ENCODE measurements around the gene NLGN1. TPM values are rescaled to one million over a fixed set of nuclear protein-coding genes. Genes with fewer than 3 reads are reported as not detected.

Gene NLGN1
- total and polyA plus RNA-seq, 9 of the 15 experiments (the other 6 are each of a cell fraction or from before 2014, with no cell fraction given), result under 0.01 to 0.01 TPM; not detected in 7

GRCh38 chr3:173876476-173876875 lies 478.9 kb downstream of the NLGN1 start (continued):
- no peak for TF ChIP-seq CHD7 (IDR thresholded peaks at IDR 0.05; ENCODE audit: low read depth, low read length)
- TF ChIP-seq RBM17 (IDR thresholded peaks at IDR 0.05; ENCODE audit: borderline replicate concordance, low read depth, low read length), result no peak
- no peak for TF ChIP-seq PTRF (tag; IDR thresholded peaks at IDR 0.05)
- TF ChIP-seq, protein P1, sequence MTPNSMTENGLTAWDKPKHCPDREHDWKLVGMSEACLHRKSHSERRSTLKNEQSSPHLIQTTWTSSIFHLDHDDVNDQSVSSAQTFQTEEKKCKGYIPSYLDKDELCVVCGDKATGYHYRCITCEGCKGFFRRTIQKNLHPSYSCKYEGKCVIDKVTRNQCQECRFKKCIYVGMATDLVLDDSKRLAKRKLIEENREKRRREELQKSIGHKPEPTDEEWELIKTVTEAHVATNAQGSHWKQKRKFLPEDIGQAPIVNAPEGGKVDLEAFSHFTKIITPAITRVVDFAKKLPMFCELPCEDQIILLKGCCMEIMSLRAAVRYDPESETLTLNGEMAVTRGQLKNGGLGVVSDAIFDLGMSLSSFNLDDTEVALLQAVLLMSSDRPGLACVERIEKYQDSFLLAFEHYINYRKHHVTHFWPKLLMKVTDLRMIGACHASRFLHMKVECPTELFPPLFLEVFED (CRISPR knock-in tag; conservative IDR thresholded peaks at IDR 0.05), result no peak
- TF ChIP-seq BRD4 (IDR thresholded peaks at IDR 0.05), result no peak
- TF ChIP-seq, protein P2, sequence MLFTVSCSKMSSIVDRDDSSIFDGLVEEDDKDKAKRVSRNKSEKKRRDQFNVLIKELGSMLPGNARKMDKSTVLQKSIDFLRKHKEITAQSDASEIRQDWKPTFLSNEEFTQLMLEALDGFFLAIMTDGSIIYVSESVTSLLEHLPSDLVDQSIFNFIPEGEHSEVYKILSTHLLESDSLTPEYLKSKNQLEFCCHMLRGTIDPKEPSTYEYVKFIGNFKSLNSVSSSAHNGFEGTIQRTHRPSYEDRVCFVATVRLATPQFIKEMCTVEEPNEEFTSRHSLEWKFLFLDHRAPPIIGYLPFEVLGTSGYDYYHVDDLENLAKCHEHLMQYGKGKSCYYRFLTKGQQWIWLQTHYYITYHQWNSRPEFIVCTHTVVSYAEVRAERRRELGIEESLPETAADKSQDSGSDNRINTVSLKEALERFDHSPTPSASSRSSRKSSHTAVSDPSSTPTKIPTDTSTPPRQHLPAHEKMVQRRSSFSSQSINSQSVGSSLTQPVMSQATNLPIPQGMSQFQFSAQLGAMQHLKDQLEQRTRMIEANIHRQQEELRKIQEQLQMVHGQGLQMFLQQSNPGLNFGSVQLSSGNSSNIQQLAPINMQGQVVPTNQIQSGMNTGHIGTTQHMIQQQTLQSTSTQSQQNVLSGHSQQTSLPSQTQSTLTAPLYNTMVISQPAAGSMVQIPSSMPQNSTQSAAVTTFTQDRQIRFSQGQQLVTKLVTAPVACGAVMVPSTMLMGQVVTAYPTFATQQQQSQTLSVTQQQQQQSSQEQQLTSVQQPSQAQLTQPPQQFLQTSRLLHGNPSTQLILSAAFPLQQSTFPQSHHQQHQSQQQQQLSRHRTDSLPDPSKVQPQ (CRISPR knock-in tag; IDR thresholded peaks at IDR 0.05; ENCODE audit: borderline replicate concordance), result no peak
- no peak for TF ChIP-seq PRPF4 (IDR thresholded peaks at IDR 0.05; ENCODE audit: insufficient read depth, low read depth, low read length, poor library complexity, severe bottlenecking)
